Type B pancreatic cell (in vitro differentiated cells): Measurements from ENCODE around the gene USP34. TPM values are rescaled to one million over a fixed set of nuclear protein-coding genes. Genes with fewer than 3 reads are reported as not detected.

Source experiments
- DNase-seq: peaks from one replicate; pipeline ENCODE4 v3.0.0; 2021; ENCODE audit warnings: mixed read lengths; ENCODE audit not compliant: unreplicated experiment; ENCODE audit errors: extremely low spot score
- H3K27ac Mint-ChIP-seq: 2 replicates; pipeline ENCODE4 v1.8.0; 2021; ENCODE audit warnings: mild to moderate bottlenecking, mixed read lengths
- H3K27me3 Mint-ChIP-seq: 2 replicates; pipeline ENCODE4 v1.8.0; 2021; ENCODE audit warnings: mixed read lengths
- H3K36me3 Mint-ChIP-seq: 2 replicates; pipeline ENCODE4 v1.8.0; 2021; ENCODE audit warnings: mixed read lengths
- H3K4me1 Mint-ChIP-seq: one replicate; pipeline ENCODE4 v1.8.0; 2021; ENCODE audit warnings: mixed read lengths; ENCODE audit not compliant: unreplicated experiment
- H3K4me3 Mint-ChIP-seq: 2 replicates; pipeline ENCODE4 v1.8.0; 2021; ENCODE audit warnings: mild to moderate bottlenecking, mixed read lengths
- H3K9me3 Mint-ChIP-seq: 2 replicates; pipeline ENCODE4 v1.8.0; 2021; ENCODE audit warnings: mixed read lengths
- CTCF ChIP-seq: fragments of 200-600 bp; sonication (generic); conservative IDR thresholded peaks from 2 replicates; pipeline ENCODE4 v1.5.0; 2021; ENCODE audit warnings: antibody characterized with exemption, mild to moderate bottlenecking
- total RNA-seq: library from RNA; stranded (reverse); gene quantifications from 2 replicates; pipeline ENCODE4 v1.2.1, GENCODE V29; 2021; ENCODE audit warnings: low replicate concordance

The USP34 gene
- total RNA-seq, 1 donor from 2014 or later: 94.7 TPM

DNA sequence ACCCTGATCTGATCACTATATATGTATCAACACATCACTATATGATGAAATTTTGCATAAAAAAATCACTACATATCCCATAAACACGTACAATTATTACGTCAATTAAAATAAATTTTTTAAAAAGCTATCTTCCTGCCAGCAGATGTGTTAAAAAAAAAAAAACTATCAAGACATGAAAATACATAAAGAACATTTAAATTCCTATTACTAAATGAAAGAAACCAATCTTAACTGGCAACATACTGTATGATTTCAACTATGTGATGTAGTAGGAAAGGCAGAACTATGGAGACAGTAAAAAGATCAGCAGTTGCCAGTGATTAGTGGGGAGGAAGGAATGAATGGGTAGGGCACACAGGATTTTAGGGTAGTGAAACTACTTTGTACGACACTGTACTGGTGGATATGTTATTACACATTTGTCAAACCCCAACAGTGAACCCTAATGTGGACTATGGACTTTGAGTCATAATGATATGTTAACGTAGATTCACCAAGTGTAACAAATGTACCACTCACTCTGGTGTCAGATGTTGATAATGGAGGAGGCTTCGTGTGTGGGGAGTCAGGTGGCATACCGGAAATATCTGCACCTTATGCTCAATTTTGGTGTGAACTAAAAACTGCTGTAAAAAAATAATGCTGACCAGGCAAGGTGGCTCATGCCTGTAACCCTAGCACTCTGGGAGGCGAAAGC, 27.4 kb downstream of the USP34 start:
- Mint-ChIP-seq H3K36me3 (peaks cover 27% of the 10 kb centered on the region), H3K4me1 (no peaks in the 10 kb centered on the region), H3K27ac (peak overlapping the region; percentile 16), H3K4me3 (no peak overlapping the region), H3K9me3 (peaks cover 13% of the 10 kb centered on the region), H3K27me3 (no peaks in the 10 kb centered on the region)
- DNase-seq: no peak
- TF ChIP-seq CTCF: no peak

DNA sequence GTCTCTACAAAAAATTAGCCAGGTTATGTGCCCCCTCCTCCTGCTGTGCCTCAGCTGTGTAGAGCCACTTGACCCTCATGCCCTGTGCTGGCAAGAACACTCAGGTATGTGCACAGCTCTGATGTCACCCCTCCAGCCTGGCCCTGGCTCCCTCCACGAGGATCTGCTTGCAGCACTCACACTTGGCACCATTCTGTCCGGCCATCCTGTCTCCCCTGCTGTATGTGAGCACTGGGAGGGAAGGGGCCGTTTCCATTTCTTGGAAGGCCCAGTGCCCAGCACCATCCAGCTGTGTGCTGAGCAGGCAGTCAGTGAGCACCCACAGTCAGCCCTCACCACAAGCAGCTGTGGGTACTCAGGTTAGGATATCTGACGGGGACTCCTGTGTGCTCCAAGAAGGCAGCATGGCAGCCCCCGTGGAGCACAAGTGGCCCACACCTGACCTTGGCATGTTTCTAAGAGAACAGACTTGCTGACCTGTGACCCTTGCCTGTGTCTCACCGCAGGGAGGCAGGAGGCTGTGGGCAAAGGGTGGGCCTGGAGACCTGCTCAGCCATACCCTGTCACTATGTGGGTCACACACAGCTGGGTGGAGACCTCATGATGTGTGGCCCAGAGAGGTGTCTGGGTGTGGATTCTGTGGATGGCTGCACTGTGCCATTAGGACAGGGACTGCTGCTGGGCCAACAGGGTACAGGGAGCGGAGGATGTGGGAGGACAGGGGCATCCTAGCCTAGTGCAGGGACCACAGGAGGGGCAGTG, 31.5 kb downstream of the USP34 start:
- H3K9me3 Mint-ChIP-seq: peaks cover 8% of the 10 kb centered on the region
- H3K4me1 Mint-ChIP-seq: no peaks in the 10 kb centered on the region
- DNase-seq: no peak
- H3K27ac Mint-ChIP-seq: no peak overlapping the region
- H3K27me3 Mint-ChIP-seq: no peaks in the 10 kb centered on the region
- TF ChIP-seq CTCF: no peak
- peaks cover 39% of the 10 kb centered on the region for H3K36me3 Mint-ChIP-seq
- H3K4me3 Mint-ChIP-seq: no peak overlapping the region

DNA sequence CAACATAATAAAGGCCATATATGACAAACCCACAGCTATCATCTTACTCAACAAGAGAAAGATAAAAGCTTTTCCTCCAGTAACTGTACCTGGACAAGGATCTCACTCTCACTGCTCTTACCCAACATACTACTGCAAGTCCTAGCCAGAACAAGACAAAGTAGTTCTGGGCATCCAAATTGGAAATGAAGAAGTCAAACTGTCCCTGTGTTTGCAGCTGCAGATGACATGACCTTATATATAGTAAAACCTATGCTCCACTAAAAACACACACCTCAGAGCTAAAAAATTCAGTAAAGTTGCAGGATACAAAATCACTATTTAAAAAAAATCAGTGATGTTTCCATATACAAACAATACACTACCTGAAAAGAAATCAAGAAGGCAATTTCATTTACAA, 32.2 kb downstream of the USP34 start:
- peaks cover 4% of the 10 kb centered on the region for H3K4me1 Mint-ChIP-seq
- no peaks in the 10 kb centered on the region for H3K27me3 Mint-ChIP-seq

GRCh38 chr2:61437170-61437569, 33.7 kb downstream of the USP34 start:
- peaks cover 22% of the 10 kb centered on the region for H3K36me3 Mint-ChIP-seq
- no peaks in the 10 kb centered on the region for H3K27me3 Mint-ChIP-seq
- no peak for DNase-seq
- H3K9me3 Mint-ChIP-seq: peaks cover 4% of the 10 kb centered on the region
- peaks cover 5% of the 10 kb centered on the region for H3K4me1 Mint-ChIP-seq
- no peak overlapping the region for H3K27ac Mint-ChIP-seq
- no peak for TF ChIP-seq CTCF
- no peak overlapping the region for H3K4me3 Mint-ChIP-seq

More for the DNA sequence above, 32.2 kb downstream of the USP34 start:
- no peak for DNase-seq
- H3K4me3 Mint-ChIP-seq: no peak overlapping the region
- H3K36me3 Mint-ChIP-seq: peaks cover 33% of the 10 kb centered on the region
- peaks cover 4% of the 10 kb centered on the region for H3K9me3 Mint-ChIP-seq
- H3K27ac Mint-ChIP-seq: no peak overlapping the region
- no peak for TF ChIP-seq CTCF

- Mint-ChIP-seq H3K36me3 (peaks cover 22% of the 10 kb centered on the region), H3K4me1 (peaks cover 5% of the 10 kb centered on the region), H3K27me3 (no peaks in the 10 kb centered on the region), H3K4me3 (no peak overlapping the region), H3K27ac (no peak overlapping the region), H3K9me3 (peaks cover 4% of the 10 kb centered on the region)
- DNase-seq: no peak
- TF ChIP-seq CTCF: no peak
Measured at GRCh38 chr2:61436092-61436491, 34.8 kb downstream of the USP34 start.
